Right lobe of liver (tissue), 6 donors: ENCODE results near the gene BANK1. TPM values are rescaled to one million over a fixed set of nuclear protein-coding genes. Genes with fewer than 3 reads are reported as not detected.

Source experiments
- ATAC-seq, 4 donors: fragments of 200-7000 bp; cut with Tn5 transposase; one replicate each; pipeline ENCODE4 v1.9.1; 2020; ENCODE audit warnings: mild to moderate bottlenecking in 4 of 4, moderate library complexity in 4 of 4
- DNase-seq, 3 donors: peaks; one replicate each; pipeline ENCODE4 v3.0.0-alpha.2; 2020
- H3K27ac ChIP-seq, 3 donors: fragments of 200-600 bp; one replicate each; pipeline ENCODE4 v1.8.0; 2022
- H3K27me3 ChIP-seq, 2 donors: fragments of 200-600 bp; one replicate each; pipeline ENCODE4 v1.8.0; 2022
- H3K36me3 ChIP-seq, 4 donors: fragments of 200-600 bp; sonication (generic) in 1 of 4; one replicate each; pipeline versions ENCODE4 v1.5.1 to v1.8.0; 2017 to 2022; ENCODE audit warnings: control low read depth in 1 of 4
- H3K4me1 ChIP-seq, 4 donors: fragments of 200-600 bp; sonication (generic) in 1 of 4; one replicate each; pipeline versions ENCODE4 v1.5.1 to v1.8.0; 2017 to 2022; ENCODE audit warnings: control low read depth in 1 of 4
- H3K4me3 ChIP-seq, 3 donors: fragments of 200-600 bp; one replicate each; pipeline ENCODE4 v1.8.0; 2022
- H3K9me3 ChIP-seq, 4 donors: fragments of 200-600 bp; sonication (generic) in 1 of 4; one replicate each; pipeline versions ENCODE4 v1.5.1 to v1.8.0; 2017 to 2022; ENCODE audit warnings: control low read depth in 1 of 4
- CTCF ChIP-seq, 4 donors: fragments of 200-600 bp in 3 of 4; fragments of 450-650 bp in 1 of 4; IDR thresholded peaks; one replicate each; pipeline versions ENCODE4 v1.5.1 to v1.8.0; 2016 to 2022; ENCODE audit warnings: antibody characterized with exemption in 4 of 4, mild to moderate bottlenecking in 2 of 4
- POLR2A ChIP-seq: fragments of 450-650 bp; IDR thresholded peaks from one replicate; pipeline ENCODE4 v1.6.1; 2017; ENCODE audit warnings: antibody characterized with exemption, mild to moderate bottlenecking
- WGBS: methylation state at CpG from one replicate; pipeline ENCODE4 v1.1.6; 2018; ENCODE audit warnings: low coverage, low lambda C conversion rate; ENCODE audit not compliant: insufficient coverage; ENCODE audit errors: missing lambda C conversion rate; 5-methylcytosine and 5-hydroxymethylcytosine counted together
- intact Hi-C, 2 donors: fragments of 100-400 bp; cut with DNase I; formaldehyde crosslinking; loops; one replicate each; pipeline versions ENCODE4 v1.11.2 to v1.14.1; 2022
- total RNA-seq, 6 experiments: library from RNA; depleted of rRNA in 2 of 6; stranded (reverse); fragments of >200 nt in 2 of 6; fragmentation: NEBNext Ultra II Directional in 3 of 6; extraction: Animal tissue kit (Norgen Biotek cat#: 25700) in 3 of 6; gene quantifications; one replicate each; pipeline versions ENCODE4 v1.1.0 to v1.2.4, GENCODE V29; 2016 to 2023
- donor health status: DM: no; HTN: yes; CAD: no.
- donor health status: DM: no; HTN: no; CAD: no.
- donor health status: DM: no; HTN: no; CAD: no.
- donor health status: DM: no; HTN: yes; CAD: no.
- donor health status: DM: no; HTN: yes; CAD: no.

Gene BANK1
- total RNA-seq, 6 experiments from 2014 or later, result 0.06 to 0.84 (median 0.27) TPM; not detected in 2

GRCh38 chr4:101870874-101871273 is 80.3 kb downstream of the BANK1 start:
- Histone ChIP-seq H3K9me3 (no peaks in the 10 kb centered on the region), H3K4me3 (no peak overlapping the region), H3K4me1 (no peaks in the 10 kb centered on the region), H3K27ac (no peak overlapping the region), H3K27me3 (no peaks in the 10 kb centered on the region), H3K36me3 (no peaks in the 10 kb centered on the region)
- no peak for DNase-seq
- no peak for TF ChIP-seq POLR2A
- TF ChIP-seq CTCF (IDR thresholded peaks at IDR 0.05), result no peak
- 30% methylated on average over 1 of the region's 1 CpG for WGBS
- ATAC-seq, result no peak
- intact Hi-C loops, result no loop called here

GRCh38 chr4:101871962-101872676 is 81.6 kb downstream of the BANK1 start:
- TF ChIP-seq CTCF (IDR thresholded peaks at IDR 0.05), result no peak
- TF ChIP-seq POLR2A, result no peak
- H3K9me3 ChIP-seq, result no peaks in the 10 kb centered on the region
- no peaks in the 10 kb centered on the region for H3K4me1 ChIP-seq
- no peaks in the 10 kb centered on the region for H3K27me3 ChIP-seq
- no peak overlapping the region for H3K4me3 ChIP-seq
- WGBS, result 29% methylated on average over 2 of the region's 2 CpGs
- DNase-seq (no peak), ATAC-seq (no peak)
- H3K27ac ChIP-seq, result no peak overlapping the region
- no peaks in the 10 kb centered on the region for H3K36me3 ChIP-seq
- intact Hi-C loops, result no loop called here

- no peaks in the 10 kb centered on the region for H3K9me3 ChIP-seq
- no peak overlapping the region for H3K27ac ChIP-seq
- intact Hi-C loops, result no loop called here
- 47% methylated on average over 2 of the region's 2 CpGs for WGBS
- H3K36me3 ChIP-seq, result no peaks in the 10 kb centered on the region
- TF ChIP-seq CTCF (IDR thresholded peaks at IDR 0.05), result no peak
- no peak for TF ChIP-seq POLR2A
- ATAC-seq (peak; percentile 76 to 99 (median 92)), DNase-seq (no peak)
- H3K27me3 ChIP-seq, result no peaks in the 10 kb centered on the region
- no peak overlapping the region for H3K4me3 ChIP-seq
- H3K4me1 ChIP-seq, result peaks cover 0 to 6% (median 0%) of the 10 kb centered on the region in 4 donors
Measured at GRCh38 chr4:101885574-101885973, 95.0 kb downstream of the BANK1 start.

- DNase-seq (no peak), ATAC-seq (no peak)
- TF ChIP-seq POLR2A (no peak), CTCF (IDR thresholded peaks at IDR 0.05) (no peak)
- Histone ChIP-seq H3K36me3 (no peaks in the 10 kb centered on the region), H3K4me3 (no peak overlapping the region), H3K27me3 (no peaks in the 10 kb centered on the region), H3K27ac (no peak overlapping the region), H3K4me1 (peaks cover 0 to 6% (median 0%) of the 10 kb centered on the region in 4 donors), H3K9me3 (no peaks in the 10 kb centered on the region)
- intact Hi-C loops, result no loop called here
- 66% methylated on average over 3 of the region's 3 CpGs for WGBS
Measured at GRCh38 chr4:101886826-101887225, 96.3 kb downstream of the BANK1 start.
